Lower leg skin (tissue), 3 donors: Measurements from ENCODE around the gene TRIM37.

Experiments used
- CTCF ChIP-seq, 3 donors: fragments of 450-650 bp; IDR thresholded peaks; one replicate each; pipeline ENCODE4 v1.5.1; 2016; ENCODE audit warnings: antibody characterized with exemption in 3 of 3, mild to moderate bottlenecking in 3 of 3, moderate library complexity in 2 of 3
- POLR2A ChIP-seq, 2 donors: fragments of 450-650 bp; IDR thresholded peaks; one replicate each; pipeline ENCODE4 v1.6.1; 2016 to 2017; ENCODE audit warnings: antibody characterized with exemption in 2 of 2, mild to moderate bottlenecking in 1 of 2, moderate library complexity in 1 of 2

GRCh38 chr17:59049798-59050197, 56.9 kb downstream of the TRIM37 start:
- TF ChIP-seq CTCF (IDR thresholded peaks at IDR 0.05) (no peak), POLR2A (IDR thresholded peaks at IDR 0.05) (no peak)
